Osteoblast (primary cell): ENCODE results near the gene SUN1. TPM values are rescaled to one million over a fixed set of nuclear protein-coding genes. Genes with fewer than 3 reads are reported as not detected.

Source experiments
- DNase-seq: peaks from one replicate; pipeline ENCODE4 v3.0.0; 2011; ENCODE audit warnings: low spot score, mixed read lengths; ENCODE audit not compliant: insufficient read length; ENCODE audit errors: missing footprints
- H2AFZ ChIP-seq: 2 replicates; pipeline ENCODE4 v1.6.0; 2011; ENCODE audit warnings: mild to moderate bottlenecking, low read length
- H3K27ac ChIP-seq: 2 replicates; pipeline ENCODE4 v1.5.1; 2011; ENCODE audit warnings: mild to moderate bottlenecking, low read depth, low read length, moderate library complexity
- H3K27me3 ChIP-seq: 2 replicates; pipeline ENCODE4 v1.6.0; 2012; ENCODE audit warnings: mild to moderate bottlenecking, control low read depth, inconsistent platforms, low read length, moderate library complexity; ENCODE audit not compliant: insufficient read depth
- H3K36me3 ChIP-seq: 2 replicates; pipeline ENCODE4 v1.5.1; 2011; ENCODE audit warnings: mild to moderate bottlenecking, low read length, control low read depth, moderate library complexity; ENCODE audit not compliant: insufficient read depth
- H3K4me1 ChIP-seq: 2 replicates; pipeline ENCODE4 v1.5.1; 2011; ENCODE audit warnings: mild to moderate bottlenecking, low read length, control low read depth, moderate library complexity; ENCODE audit not compliant: insufficient read depth
- H3K4me2 ChIP-seq: 2 replicates; pipeline ENCODE4 v1.6.0; 2011; ENCODE audit warnings: mild to moderate bottlenecking, low read length; ENCODE audit not compliant: insufficient read depth
- H3K4me3 ChIP-seq: fragments of 200-600 bp; sonication (generic); 3 replicates; pipeline ENCODE4 v1.5.1; 2012; ENCODE audit warnings: mild to moderate bottlenecking, low read length, inconsistent platforms; ENCODE audit not compliant: insufficient read depth
- H3K79me2 ChIP-seq: 2 replicates; pipeline ENCODE4 v1.6.0; 2012; ENCODE audit warnings: mild to moderate bottlenecking, low read length, control low read depth, inconsistent platforms; ENCODE audit not compliant: insufficient read depth
- H3K9me3 ChIP-seq: 2 replicates; pipeline ENCODE4 v1.5.1; 2011; ENCODE audit warnings: low read depth, low read length, control low read depth
- H4K20me1 ChIP-seq: 2 replicates; pipeline ENCODE4 v1.6.0; 2012; ENCODE audit warnings: mild to moderate bottlenecking, low read length, control low read depth; ENCODE audit not compliant: insufficient read depth
- total RNA-seq: library from RNA; depleted of rRNA; stranded (reverse); fragments of >200 nt; gene quantifications from 2 replicates; pipeline ENCODE4 v1.2.3, GENCODE V29; 2012
- TF ChIP-seq, protein P1 (sequence below): IDR thresholded peaks from 2 replicates; pipeline ENCODE4 v1.5.1; 2011; ENCODE audit warnings: mild to moderate bottlenecking, low read depth, low read length, moderate library complexity; ENCODE audit errors: extremely low read depth

The SUN1 gene
- total RNA-seq, 1 donor: 126 TPM

DNA sequence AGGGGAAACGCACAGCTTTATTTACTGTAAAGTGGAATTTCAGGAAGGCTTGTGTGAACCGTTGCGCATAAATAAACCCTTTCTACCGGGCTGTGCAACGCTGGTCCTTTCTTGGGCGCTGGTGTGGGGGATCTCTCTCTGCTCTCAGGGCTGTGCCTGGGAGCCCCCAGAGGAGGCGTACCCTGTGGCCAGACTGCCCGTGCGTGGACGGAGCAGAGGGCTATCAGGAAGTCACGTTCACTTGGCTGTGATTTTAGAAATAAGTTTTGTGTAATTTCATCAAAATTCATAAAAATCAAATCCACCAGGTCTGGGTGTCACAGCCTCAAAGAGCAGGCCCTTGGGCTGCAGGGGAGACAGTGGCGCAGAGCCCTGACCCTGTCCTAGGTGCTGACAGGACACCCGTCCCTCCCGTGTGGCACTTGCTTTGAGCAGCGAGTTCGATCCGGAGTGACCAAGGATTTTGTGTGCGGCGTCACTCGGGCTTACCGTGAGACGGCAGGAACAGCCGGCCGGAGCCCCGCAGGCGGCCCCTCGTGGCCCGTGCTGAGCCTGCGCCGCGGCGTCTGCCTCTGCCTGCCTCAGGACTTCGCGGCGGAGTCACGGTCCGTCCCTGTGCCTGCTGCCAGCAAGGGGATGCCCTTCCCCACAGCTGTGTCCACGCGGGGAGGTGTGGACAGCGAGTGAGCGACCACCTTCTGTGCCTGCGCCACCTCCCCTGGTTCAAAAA is 64.2 kb downstream of the SUN1 start:
- H3K4me3 ChIP-seq: no peak overlapping the region
- TF ChIP-seq, protein P1, sequence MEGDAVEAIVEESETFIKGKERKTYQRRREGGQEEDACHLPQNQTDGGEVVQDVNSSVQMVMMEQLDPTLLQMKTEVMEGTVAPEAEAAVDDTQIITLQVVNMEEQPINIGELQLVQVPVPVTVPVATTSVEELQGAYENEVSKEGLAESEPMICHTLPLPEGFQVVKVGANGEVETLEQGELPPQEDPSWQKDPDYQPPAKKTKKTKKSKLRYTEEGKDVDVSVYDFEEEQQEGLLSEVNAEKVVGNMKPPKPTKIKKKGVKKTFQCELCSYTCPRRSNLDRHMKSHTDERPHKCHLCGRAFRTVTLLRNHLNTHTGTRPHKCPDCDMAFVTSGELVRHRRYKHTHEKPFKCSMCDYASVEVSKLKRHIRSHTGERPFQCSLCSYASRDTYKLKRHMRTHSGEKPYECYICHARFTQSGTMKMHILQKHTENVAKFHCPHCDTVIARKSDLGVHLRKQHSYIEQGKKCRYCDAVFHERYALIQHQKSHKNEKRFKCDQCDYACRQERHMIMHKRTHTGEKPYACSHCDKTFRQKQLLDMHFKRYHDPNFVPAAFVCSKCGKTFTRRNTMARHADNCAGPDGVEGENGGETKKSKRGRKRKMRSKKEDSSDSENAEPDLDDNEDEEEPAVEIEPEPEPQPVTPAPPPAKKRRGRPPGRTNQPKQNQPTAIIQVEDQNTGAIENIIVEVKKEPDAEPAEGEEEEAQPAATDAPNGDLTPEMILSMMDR: no peak
- H4K20me1 ChIP-seq: peaks cover 14% of the 10 kb centered on the region

DNA sequence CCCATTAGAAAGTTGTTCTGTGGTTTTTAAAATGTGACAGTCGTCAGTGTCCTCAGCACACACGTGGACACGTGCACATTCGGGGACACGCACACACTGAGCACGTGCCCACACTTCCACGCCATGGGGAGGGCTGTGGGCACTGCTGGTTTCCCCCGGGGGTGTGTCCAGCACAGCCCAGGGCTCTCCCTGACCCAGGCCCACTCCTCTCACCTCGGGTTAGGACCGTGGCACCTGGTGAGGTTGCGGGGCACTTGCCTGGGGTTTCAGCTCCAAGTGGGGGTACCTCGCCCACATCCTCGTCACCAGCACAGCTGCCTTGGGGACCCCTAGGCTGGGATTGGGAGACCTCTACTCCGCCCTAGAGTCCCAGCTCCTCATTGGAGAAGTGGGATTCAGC is 64.8 kb downstream of the SUN1 start:
- H3K27me3 ChIP-seq: no peaks in the 10 kb centered on the region
- no peak for DNase-seq
- H3K4me1 ChIP-seq: no peaks in the 10 kb centered on the region
- peaks cover 14% of the 10 kb centered on the region for H4K20me1 ChIP-seq
- H3K4me3 ChIP-seq: no peak overlapping the region
- TF ChIP-seq, protein P1: no peak
- no peaks in the 10 kb centered on the region for H3K9me3 ChIP-seq
- no peak overlapping the region for H3K27ac ChIP-seq
- no peak overlapping the region for H2AFZ ChIP-seq
- no peak overlapping the region for H3K4me2 ChIP-seq
- peaks cover 10% of the 10 kb centered on the region for H3K36me3 ChIP-seq
- H3K79me2 ChIP-seq: no peaks in the 10 kb centered on the region

More for the DNA sequence above, 64.2 kb downstream of the SUN1 start:
- Histone ChIP-seq H3K4me1 (no peaks in the 10 kb centered on the region), H3K79me2 (no peaks in the 10 kb centered on the region), H3K27me3 (no peaks in the 10 kb centered on the region), H2AFZ (no peak overlapping the region), H3K4me2 (no peak overlapping the region), H3K27ac (no peak overlapping the region), H3K36me3 (peaks cover 12% of the 10 kb centered on the region), H3K9me3 (no peaks in the 10 kb centered on the region)
- DNase-seq: no peak

DNA sequence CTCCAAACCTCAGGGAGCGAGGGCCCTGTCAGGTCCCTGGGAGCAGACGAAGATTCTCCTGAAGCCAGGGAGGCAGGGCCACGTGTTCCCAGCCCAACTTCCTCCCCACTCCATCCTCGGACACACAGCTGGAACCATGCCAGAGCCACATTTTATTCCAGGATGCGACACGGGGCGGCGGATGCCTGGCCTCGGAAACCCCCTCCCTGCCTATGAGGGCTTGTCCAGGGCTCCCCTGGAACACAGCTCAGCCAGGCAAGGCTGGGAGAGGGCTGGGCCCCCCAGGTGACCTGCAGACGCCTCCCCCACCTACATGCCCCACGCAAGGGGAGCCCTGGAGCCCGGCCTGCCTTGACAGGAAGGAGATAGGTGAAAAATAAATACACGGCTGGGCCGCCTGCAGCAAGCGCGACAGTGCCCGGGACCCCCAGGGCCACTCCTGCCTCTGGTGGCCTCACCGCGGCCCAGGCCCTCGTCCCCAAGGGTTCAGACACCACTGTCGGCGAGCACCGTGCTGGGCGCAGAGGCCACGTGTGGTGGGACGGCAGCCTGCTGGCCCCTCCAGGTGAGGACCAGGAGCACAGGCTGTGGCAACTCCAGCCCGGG is 65.6 kb downstream of the SUN1 start:
- Histone ChIP-seq H3K4me2 (no peak overlapping the region), H3K36me3 (peaks cover 9% of the 10 kb centered on the region), H3K79me2 (no peaks in the 10 kb centered on the region), H4K20me1 (peaks cover 7% of the 10 kb centered on the region), H2AFZ (no peak overlapping the region), H3K4me1 (no peaks in the 10 kb centered on the region), H3K4me3 (no peak overlapping the region), H3K9me3 (no peaks in the 10 kb centered on the region), H3K27me3 (peaks cover under 1% of the 10 kb centered on the region), H3K27ac (no peak overlapping the region)
- no peak for DNase-seq
- TF ChIP-seq, protein P1: no peak

DNA sequence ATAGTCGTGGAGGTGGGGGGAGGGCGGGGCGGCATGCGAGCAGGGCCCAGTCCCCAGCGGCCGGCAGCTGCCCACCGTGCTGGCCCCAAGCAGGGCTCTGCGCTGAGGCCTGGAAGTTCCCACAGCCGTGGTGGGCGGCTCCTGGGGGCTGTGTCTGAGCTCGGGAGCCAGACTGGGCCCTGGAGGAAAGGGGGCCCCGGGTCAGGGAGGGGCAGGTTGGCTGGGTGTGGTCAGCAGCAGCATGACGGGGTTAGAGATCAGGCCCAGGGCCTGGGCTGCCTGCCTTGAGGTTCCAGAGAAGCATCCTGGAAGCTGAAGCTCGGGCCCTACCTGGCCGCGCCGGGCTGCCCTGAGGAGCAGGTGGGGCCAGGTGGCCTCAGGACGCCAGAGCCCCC is 66.2 kb downstream of the SUN1 start:
- Histone ChIP-seq H3K27ac (no peak overlapping the region), H3K4me2 (no peak overlapping the region), H3K79me2 (no peaks in the 10 kb centered on the region), H3K4me1 (no peaks in the 10 kb centered on the region), H3K27me3 (peaks cover 3% of the 10 kb centered on the region), H3K36me3 (peaks cover 6% of the 10 kb centered on the region), H4K20me1 (peaks cover 3% of the 10 kb centered on the region), H3K9me3 (no peaks in the 10 kb centered on the region), H2AFZ (no peak overlapping the region), H3K4me3 (no peak overlapping the region)
- no peak for DNase-seq
- TF ChIP-seq, protein P1: no peak
